Stimulated activated CD4-positive, alpha-beta T cell treated with anti-CD3 and anti-CD28 coated beads, Interleukin-2, amount 100 ng/mL, for 4 hours (primary cell): Measurements from ENCODE around the gene HOXA1.

Source experiments
- DNase-seq: peaks from one replicate; pipeline ENCODE4 v3.0.0-alpha.2; 2020; ENCODE audit warnings: low read depth

Gene HOXA1

GRCh38 chr7:27105301-27106031 is 9.7 kb upstream of the HOXA1 start:
- DNase-seq, result no peak

GRCh38 chr7:27104341-27105058 is 8.7 kb upstream of the HOXA1 start:
- no peak for DNase-seq

- no peak for DNase-seq
Measured at GRCh38 chr7:27103489-27104226, 7.9 kb upstream of the HOXA1 start.

GRCh38 chr7:27102581-27103442 is 7.0 kb upstream of the HOXA1 start, which contains the start of gene HOXA2:
Gene HOXA2, minus strand, starts transcription at chr7:27102683. Its CDS starts 183 bp downstream, at chr7:27102500.
- no peak for DNase-seq

GRCh38 chr7:27101957-27102580 is 6.3 kb upstream of the HOXA1 start:
- no peak for DNase-seq

- no peak for DNase-seq
Measured at GRCh38 chr7:27101171-27101956, 5.6 kb upstream of the HOXA1 start.

GRCh38 chr7:27100694-27101170 is 4.9 kb upstream of the HOXA1 start:
- DNase-seq, result no peak

GRCh38 chr7:27099453-27100370 is 3.9 kb upstream of the HOXA1 start:
- DNase-seq, result no peak

- DNase-seq, result no peak
Measured at GRCh38 chr7:27098578-27099451, 3.0 kb upstream of the HOXA1 start.

GRCh38 chr7:27097686-27098577 is 2.1 kb upstream of the HOXA1 start:
- DNase-seq, result no peak

GRCh38 chr7:27096768-27097514 is 1.1 kb upstream of the HOXA1 start:
- DNase-seq, result no peak

GRCh38 chr7:27095050-27095896 is 527 bp downstream of the HOXA1 start:
- DNase-seq, result peak; percentile 13

GRCh38 chr7:27094304-27095049 is 1.3 kb downstream of the HOXA1 start:
- no peak for DNase-seq

- DNase-seq, result no peak
Measured at GRCh38 chr7:27093184-27093895, 2.5 kb downstream of the HOXA1 start.
